Esophagus (tissue), 2 donors: ENCODE data around the gene ELANE. TPM values are rescaled to one million over a fixed set of nuclear protein-coding genes. Genes with fewer than 3 reads are reported as not detected.

Experiments used
- H3K27ac ChIP-seq, 2 donors: one replicate each; pipeline ENCODE4 v1.5.1; 2013; ENCODE audit warnings: low read depth in 2 of 2, mild to moderate bottlenecking in 2 of 2, inconsistent platforms in 1 of 2, low read length in 1 of 2, moderate library complexity in 1 of 2
- H3K27me3 ChIP-seq, 2 donors: one replicate each; pipeline ENCODE4 v1.6.1; 2013; ENCODE audit warnings: low read length in 2 of 2, control low read depth in 1 of 2, mild to moderate bottlenecking in 1 of 2; ENCODE audit not compliant: insufficient read depth in 2 of 2, control insufficient read depth in 1 of 2
- H3K36me3 ChIP-seq, 2 donors: one replicate each; pipeline ENCODE4 v1.6.1; 2013; ENCODE audit warnings: low read length in 1 of 2; ENCODE audit not compliant: control insufficient read depth in 2 of 2, insufficient read depth in 2 of 2
- H3K4me1 ChIP-seq, 2 donors: one replicate each; pipeline ENCODE4 v1.6.1; 2013; ENCODE audit warnings: low read length in 1 of 2; ENCODE audit not compliant: control insufficient read depth in 2 of 2, insufficient read depth in 2 of 2
- H3K4me3 ChIP-seq, 2 donors: one replicate each; pipeline ENCODE4 v1.5.1; 2013; ENCODE audit warnings: low read length in 2 of 2, mild to moderate bottlenecking in 2 of 2, low read depth in 1 of 2, moderate library complexity in 1 of 2
- H3K9me3 ChIP-seq, 2 donors: one replicate each; pipeline ENCODE4 v1.6.1; 2013; ENCODE audit warnings: mild to moderate bottlenecking in 2 of 2, low read depth in 1 of 2, low read length in 1 of 2, moderate library complexity in 1 of 2; ENCODE audit not compliant: control insufficient read depth in 2 of 2, insufficient read depth in 1 of 2
- WGBS, 2 donors: extraction: QIAGEN DNeasy Blood & Tissue Kit; methylation state at CpG; one replicate each; pipeline ENCODE4 v1.1.7; 2013; 5-methylcytosine and 5-hydroxymethylcytosine counted together
- polyA plus RNA-seq, 2 donors: library from polyadenylated mRNA; stranded (reverse); fragments of 200-250 nt; gene quantifications; one replicate each; pipeline ENCODE4 v1.2.3, GENCODE V29; 2013
- donor health status: healthy with polysubstance abuse.
- donor health status: Bipolar disorder and iron deficiency.

ELANE gene
- polyA plus RNA-seq, 2 donors: 0.24 to 0.68 TPM

GRCh38 chr19:824885-825284, 27.2 kb upstream of the ELANE start:
- Histone ChIP-seq H3K4me1 (no peaks in the 10 kb centered on the region), H3K27ac (no peak overlapping the region), H3K36me3 (no peaks in the 10 kb centered on the region), H3K27me3 (peaks cover 0 to 15% of the 10 kb centered on the region in 2 donors), H3K4me3 (no peak overlapping the region), H3K9me3 (no peaks in the 10 kb centered on the region)
- WGBS, 2 donors: 73 to 74% methylated on average over 15 of the region's 15 CpGs

GRCh38 chr19:825897-826644, 26.0 kb upstream of the ELANE start:
- no peaks in the 10 kb centered on the region for H3K9me3 ChIP-seq
- no peaks in the 10 kb centered on the region for H3K36me3 ChIP-seq
- no peak overlapping the region for H3K4me3 ChIP-seq
- no peak overlapping the region for H3K27ac ChIP-seq
- no peaks in the 10 kb centered on the region for H3K4me1 ChIP-seq
- H3K27me3 ChIP-seq: peaks cover 0 to 17% of the 10 kb centered on the region in 2 donors
- 76 to 80% methylated on average over 19 of the region's 19 CpGs for WGBS, 2 donors

GRCh38 chr19:827314-827709, 24.8 kb upstream of the ELANE start:
- Histone ChIP-seq H3K4me1 (no peaks in the 10 kb centered on the region), H3K36me3 (no peaks in the 10 kb centered on the region), H3K4me3 (no peak overlapping the region), H3K9me3 (no peaks in the 10 kb centered on the region), H3K27ac (no peak overlapping the region), H3K27me3 (peaks cover 0 to 6% of the 10 kb centered on the region in 2 donors)
- WGBS, 2 donors: 86 to 87% methylated on average over 11 of the region's 11 CpGs

DNA sequence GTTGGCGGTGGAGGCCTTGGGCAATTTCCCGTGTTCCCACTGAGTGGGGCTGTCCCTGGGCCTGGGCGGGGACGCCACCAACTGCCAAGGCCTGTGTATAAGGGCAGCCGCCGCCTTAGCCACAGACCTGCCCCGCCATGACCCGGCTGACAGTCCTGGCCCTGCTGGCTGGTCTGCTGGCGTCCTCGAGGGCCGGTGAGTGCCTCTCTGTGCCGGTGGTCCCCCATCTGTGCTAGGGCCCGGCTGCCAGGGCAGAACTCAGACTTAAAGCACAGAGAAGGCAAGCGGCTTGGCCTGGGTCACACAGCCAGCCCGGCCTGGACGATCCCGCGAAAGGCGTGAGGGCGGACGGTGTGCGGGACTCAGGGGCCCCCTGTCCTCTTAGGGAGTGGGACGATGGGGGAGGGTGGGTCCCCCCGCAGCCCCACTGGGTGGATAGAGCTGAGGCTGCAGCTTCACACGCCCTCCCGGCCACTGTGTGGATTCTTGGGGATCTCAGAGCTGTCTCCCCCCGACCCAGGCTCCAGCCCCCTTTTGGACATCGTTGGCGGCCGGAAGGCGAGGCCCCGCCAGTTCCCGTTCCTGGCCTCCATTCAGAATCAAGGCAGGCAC, 24.3 kb upstream of the ELANE start, which contains the start of gene AZU1:
Gene AZU1, plus strand, starts transcription at position 128 of the 612 bp plus-strand sequence. Its CDS starts 10 bp downstream, at position 138.
- 54 to 61% methylated on average over 32 to 33 of the region's 33 CpGs for WGBS, 2 donors
- Histone ChIP-seq H3K4me3 (no peak within 1 kb of the TSS), H3K36me3 (no peaks in the 10 kb centered on the region), H3K27ac (no peak within 1 kb of the TSS), H3K9me3 (no peaks in the 10 kb centered on the region), H3K27me3 (peaks cover 0 to 2% of the 10 kb centered on the region in 2 donors), H3K4me1 (no peaks in the 10 kb centered on the region)

DNA sequence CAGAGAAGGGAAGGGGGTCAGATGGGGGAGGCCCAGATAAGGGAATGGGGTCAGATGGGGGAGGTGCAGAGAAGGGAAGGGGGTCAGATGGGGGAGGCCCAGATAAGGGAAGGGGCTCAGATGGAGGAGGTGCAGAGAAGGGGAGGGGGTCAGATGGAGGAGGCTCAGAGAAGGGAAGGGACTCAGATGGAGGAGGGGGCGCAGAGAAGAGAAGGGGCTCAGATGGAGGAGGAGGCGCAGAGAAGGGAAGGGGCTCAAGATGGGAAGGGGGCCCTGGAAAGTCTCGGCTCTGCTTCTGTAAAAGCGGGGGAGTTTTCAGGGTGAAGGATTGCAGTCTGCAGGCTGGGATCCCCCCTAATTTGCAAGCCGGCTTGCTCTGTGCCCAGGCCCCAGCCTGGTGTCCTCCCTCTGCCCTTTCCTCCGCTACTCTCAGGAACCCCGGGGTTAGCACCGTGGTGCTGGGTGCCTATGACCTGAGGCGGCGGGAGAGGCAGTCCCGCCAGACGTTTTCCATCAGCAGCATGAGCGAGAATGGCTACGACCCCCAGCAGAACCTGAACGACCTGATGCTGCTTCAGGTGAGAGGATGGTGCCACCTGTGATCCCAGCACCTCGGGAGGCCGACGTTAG, 22.9 kb upstream of the ELANE start:
- H3K9me3 ChIP-seq: no peaks in the 10 kb centered on the region
- no peaks in the 10 kb centered on the region for H3K36me3 ChIP-seq
- WGBS, 2 donors: 63 to 65% methylated on average over 18 of the region's 18 CpGs
- H3K27ac ChIP-seq: no peak overlapping the region
- peaks cover 0 to 4% of the 10 kb centered on the region in 2 donors for H3K27me3 ChIP-seq
- no peaks in the 10 kb centered on the region for H3K4me1 ChIP-seq
- H3K4me3 ChIP-seq: no peak overlapping the region

- WGBS, 2 donors: 50 to 52% methylated on average over 35 to 38 of the region's 38 CpGs
- Histone ChIP-seq H3K27ac (no peak overlapping the region), H3K4me3 (no peak overlapping the region), H3K4me1 (no peaks in the 10 kb centered on the region), H3K36me3 (no peaks in the 10 kb centered on the region), H3K27me3 (peaks cover 0 to 4% of the 10 kb centered on the region in 2 donors), H3K9me3 (no peaks in the 10 kb centered on the region)
These were observed 20.4 kb upstream of the ELANE start for GRCh38 chr19:831407-832369.

DNA sequence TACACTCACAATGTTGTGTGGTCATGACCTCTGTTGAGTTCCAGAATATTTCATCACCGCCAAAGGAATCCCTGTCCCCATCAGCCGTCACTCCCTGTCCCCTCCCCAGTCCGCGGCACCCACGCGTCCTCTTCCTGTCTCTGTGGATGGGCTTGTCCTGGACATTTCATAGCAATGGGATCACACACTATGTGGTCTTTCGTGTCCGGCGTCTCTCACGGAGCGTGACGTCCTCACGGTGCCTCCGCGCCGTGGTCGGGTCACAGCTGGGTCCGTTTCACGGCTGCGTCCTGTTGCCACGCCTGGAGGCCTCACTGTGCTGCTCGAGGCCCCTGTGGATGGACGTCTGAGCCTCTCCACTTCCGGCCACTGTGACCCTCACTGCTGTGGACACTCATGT, 17.9 kb upstream of the ELANE start:
- H3K27me3 ChIP-seq: peaks cover 0 to 4% of the 10 kb centered on the region in 2 donors
- H3K4me3 ChIP-seq: no peak overlapping the region
- 76 to 78% methylated on average over 24 of the region's 24 CpGs for WGBS, 2 donors
- no peaks in the 10 kb centered on the region for H3K36me3 ChIP-seq
- H3K9me3 ChIP-seq: no peaks in the 10 kb centered on the region
- H3K4me1 ChIP-seq: no peaks in the 10 kb centered on the region
- no peak overlapping the region for H3K27ac ChIP-seq

DNA sequence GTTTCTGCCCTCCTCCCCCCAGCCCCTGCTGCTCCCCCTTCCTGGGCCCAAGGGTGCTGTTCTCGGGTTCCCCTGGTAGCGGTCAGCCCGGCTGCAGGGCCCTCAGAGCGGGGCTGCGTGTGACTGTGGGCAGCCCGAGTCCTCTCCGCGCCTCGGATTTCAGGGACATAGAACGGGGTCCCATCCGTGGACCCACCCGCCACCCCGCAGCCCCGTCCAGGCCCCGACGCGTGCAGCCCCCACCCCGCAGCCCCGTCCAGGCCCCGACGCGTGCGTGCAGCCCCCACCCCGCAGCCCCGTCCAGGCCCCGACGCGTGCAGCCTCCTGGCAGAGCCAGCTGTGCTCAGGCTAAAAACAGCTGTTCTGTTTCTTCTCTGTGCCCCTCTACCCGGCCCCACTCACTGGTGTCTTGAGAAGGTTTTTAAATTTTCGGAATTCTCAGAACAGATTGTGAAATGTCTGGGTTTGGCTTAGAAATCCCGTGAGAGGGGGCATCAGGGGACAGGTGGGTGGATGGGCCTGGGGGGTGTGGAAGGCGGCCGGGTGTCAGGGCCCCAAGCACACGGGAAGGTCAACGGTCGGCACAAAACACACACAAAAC, 16.8 kb upstream of the ELANE start:
- Histone ChIP-seq H3K4me3 (no peak overlapping the region), H3K27ac (no peak overlapping the region), H3K9me3 (no peaks in the 10 kb centered on the region), H3K27me3 (peaks cover 0 to 4% of the 10 kb centered on the region in 2 donors), H3K4me1 (no peaks in the 10 kb centered on the region), H3K36me3 (no peaks in the 10 kb centered on the region)
- 63 to 69% methylated on average over 31 to 36 of the region's 36 CpGs for WGBS, 2 donors
